GM18499 (cell line): ENCODE measurements around the gene SH2D7.
A peak's percentile ranks its signal among the peaks of the same experiment; 100 is the strongest.
"Not testable (repeated sequence)": the region's sequence is repeated elsewhere in the genome, so short reads cannot be mapped to it uniquely, and the experiment has no call there.

Experiments used
- ATAC-seq: cut with Tn5 transposase; IDR thresholded peaks from one replicate; pipeline ENCODE4 v1.9.1; 2021; ENCODE audit warnings: moderate number of reproducible peaks; ENCODE audit not compliant: insufficient read depth, unreplicated experiment

Gene SH2D7

GRCh38 chr15:78130466-78131294 lies 38.3 kb downstream of the SH2D7 start:
- no peak for ATAC-seq

GRCh38 chr15:78131295-78132061 lies 39.1 kb downstream of the SH2D7 start, which contains the start of gene CIB2:
TSS of gene CIB2 (minus strand) at chr15:78131445. CDS start at chr15:78131215, 230 bp downstream.
- no peak for ATAC-seq

- no peak for ATAC-seq
These were observed 41.4 kb downstream of the SH2D7 start for GRCh38 chr15:78133801-78134200.

GRCh38 chr15:78139578-78139977 lies 47.2 kb downstream of the SH2D7 start:
- ATAC-seq: no peak

- ATAC-seq: no peak
These were observed 47.9 kb downstream of the SH2D7 start for GRCh38 chr15:78140292-78140691.

- no peak for ATAC-seq
These were observed 50.0 kb downstream of the SH2D7 start for GRCh38 chr15:78142332-78142731.

GRCh38 chr15:78146425-78147154 lies 54.2 kb downstream of the SH2D7 start:
- ATAC-seq: no peak

GRCh38 chr15:78147566-78147965 lies 55.2 kb downstream of the SH2D7 start:
- ATAC-seq: no peak

GRCh38 chr15:78148392-78149067 lies 56.2 kb downstream of the SH2D7 start:
- ATAC-seq: peak; percentile 11

- ATAC-seq: peak; percentile 39
These were observed 56.9 kb downstream of the SH2D7 start, which contains the start of gene IDH3A for GRCh38 chr15:78149068-78149804. TSS of gene IDH3A (plus strand) at chr15:78149362. CDS start at chr15:78149404, 42 bp downstream.

- ATAC-seq: no peak
These were observed 57.7 kb downstream of the SH2D7 start for GRCh38 chr15:78149805-78150751.

- not testable (repeated sequence) for ATAC-seq
These were observed 58.7 kb downstream of the SH2D7 start for GRCh38 chr15:78151075-78151474.
